Smooth muscle cell (in vitro differentiated cells): ENCODE data around the gene SESTD1. TPM values are rescaled to one million over a fixed set of nuclear protein-coding genes. Genes with fewer than 3 reads are reported as not detected.
"Not testable (repeated sequence)": the region's sequence is repeated elsewhere in the genome, so short reads cannot be mapped to it uniquely, and the experiment has no call there.

Source experiments
- DNase-seq: peaks from one replicate; lab custom pipeline; 2025; ENCODE audit not compliant: unreplicated experiment; lab: John Stamatoyannopoulos, UW
- H2AFZ ChIP-seq: fragments of 200-600 bp; sonication (generic); 2 replicates; pipeline ENCODE4 v1.6.0; 2016; ENCODE audit warnings: antibody characterized with exemption, low read depth, mild to moderate bottlenecking
- H3F3A ChIP-seq: fragments of 200-600 bp; sonication (generic); 2 replicates; pipeline ENCODE4 v1.6.0; 2017; ENCODE audit warnings: antibody characterized with exemption, low read depth
- H3K27ac ChIP-seq: fragments of 200-600 bp; sonication (generic); 2 replicates; pipeline ENCODE4 v1.5.1; 2016; ENCODE audit warnings: low read depth, mild to moderate bottlenecking
- H3K27me3 ChIP-seq: fragments of 200-600 bp; sonication (generic); 2 replicates; pipeline ENCODE4 v1.6.1; 2016; ENCODE audit warnings: low read depth, mild to moderate bottlenecking
- H3K36me3 ChIP-seq: fragments of 200-600 bp; sonication (generic); 2 replicates; pipeline ENCODE4 v1.5.1; 2016; ENCODE audit warnings: low read depth
- H3K4me1 ChIP-seq: fragments of 200-600 bp; sonication (generic); 2 replicates; pipeline ENCODE4 v1.5.1; 2016; ENCODE audit warnings: low read depth
- H3K4me2 ChIP-seq: fragments of 200-600 bp; sonication (generic); 2 replicates; pipeline ENCODE4 v1.6.0; 2016; ENCODE audit warnings: mild to moderate bottlenecking
- H3K4me3 ChIP-seq: fragments of 200-600 bp; sonication (generic); 2 replicates; pipeline ENCODE4 v1.5.1; 2016; ENCODE audit warnings: mild to moderate bottlenecking
- H3K79me2 ChIP-seq: fragments of 200-600 bp; sonication (generic); 2 replicates; pipeline ENCODE4 v1.6.0; 2016; ENCODE audit warnings: low read depth, mild to moderate bottlenecking
- H3K9ac ChIP-seq: fragments of 200-600 bp; sonication (generic); 2 replicates; pipeline ENCODE4 v1.6.0; 2016; ENCODE audit warnings: low read depth
- H3K9me3 ChIP-seq: fragments of 200-600 bp; sonication (generic); replicated peaks from 2 replicates; pipeline ENCODE4 v1.5.1; 2016; ENCODE audit warnings: low read depth
- H4K20me1 ChIP-seq: fragments of 200-600 bp; sonication (generic); 2 replicates; pipeline ENCODE4 v1.6.0; 2016; ENCODE audit warnings: low read depth
- WGBS: methylation state at CpG from one replicate; pipeline ENCODE4 v1.1.7; 2016; ENCODE audit warnings: low lambda C conversion rate; 5-methylcytosine and 5-hydroxymethylcytosine counted together
- polyA plus RNA-seq: library from polyadenylated mRNA; unstranded; fragments of >200 nt; fragmentation: Nextera tagmentation; extraction: Ambion mirVana; gene quantifications from 2 replicates; pipeline ENCODE4 v1.2.1, GENCODE V29; 2016
- total RNA-seq: library from RNA; depleted of rRNA; stranded (reverse); fragments of >200 nt; gene quantifications from 2 replicates; pipeline ENCODE4 v1.2.3, GENCODE V29; 2014
- TF ChIP-seq, protein P1 (sequence below): fragments of 200-600 bp; sonication (generic); IDR thresholded peaks from 2 replicates; pipeline ENCODE4 v1.5.1; 2017; ENCODE audit warnings: borderline replicate concordance, mild to moderate bottlenecking, antibody characterized with exemption; ENCODE audit not compliant: insufficient read depth, poor library complexity, severe bottlenecking

Gene SESTD1
- total and polyA plus RNA-seq, 2 experiments from 2014 or later: 29.1 to 82.3 TPM

DNA sequence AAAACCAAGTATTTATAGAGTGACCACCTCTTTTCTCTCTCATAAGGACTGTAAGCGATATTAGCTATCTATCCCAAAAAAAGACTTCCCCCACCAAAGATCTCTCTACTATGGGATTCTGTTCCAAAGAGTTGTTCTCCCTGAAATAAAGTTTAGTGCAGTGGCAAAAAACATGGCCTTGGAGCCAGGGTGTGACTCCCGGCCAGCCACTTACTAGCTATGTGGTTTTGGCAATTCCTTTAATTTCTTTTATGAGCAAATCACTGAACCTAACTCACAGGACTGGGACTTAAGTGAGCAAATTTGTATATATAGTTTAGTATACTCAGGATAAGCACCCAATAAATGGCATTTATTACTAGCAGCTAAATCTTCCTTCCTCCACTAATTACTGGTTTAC lies 42.6 kb downstream of the SESTD1 start:
- Histone ChIP-seq H3K79me2 (peaks cover 83% of the 10 kb centered on the region), H3K4me1 (no peaks in the 10 kb centered on the region), H3K4me2 (no peak overlapping the region), H3K4me3 (no peak overlapping the region), H3F3A (no peaks in the 10 kb centered on the region), H3K27me3 (no peaks in the 10 kb centered on the region), H3K27ac (no peak overlapping the region), H4K20me1 (peaks cover 88% of the 10 kb centered on the region), H3K9ac (no peak overlapping the region), H3K9me3 (no peaks in the 10 kb centered on the region), H3K36me3 (no peaks in the 10 kb centered on the region), H2AFZ (no peak overlapping the region)
- WGBS: 77% methylated on average over 2 of the region's 2 CpGs
- TF ChIP-seq, protein P1, sequence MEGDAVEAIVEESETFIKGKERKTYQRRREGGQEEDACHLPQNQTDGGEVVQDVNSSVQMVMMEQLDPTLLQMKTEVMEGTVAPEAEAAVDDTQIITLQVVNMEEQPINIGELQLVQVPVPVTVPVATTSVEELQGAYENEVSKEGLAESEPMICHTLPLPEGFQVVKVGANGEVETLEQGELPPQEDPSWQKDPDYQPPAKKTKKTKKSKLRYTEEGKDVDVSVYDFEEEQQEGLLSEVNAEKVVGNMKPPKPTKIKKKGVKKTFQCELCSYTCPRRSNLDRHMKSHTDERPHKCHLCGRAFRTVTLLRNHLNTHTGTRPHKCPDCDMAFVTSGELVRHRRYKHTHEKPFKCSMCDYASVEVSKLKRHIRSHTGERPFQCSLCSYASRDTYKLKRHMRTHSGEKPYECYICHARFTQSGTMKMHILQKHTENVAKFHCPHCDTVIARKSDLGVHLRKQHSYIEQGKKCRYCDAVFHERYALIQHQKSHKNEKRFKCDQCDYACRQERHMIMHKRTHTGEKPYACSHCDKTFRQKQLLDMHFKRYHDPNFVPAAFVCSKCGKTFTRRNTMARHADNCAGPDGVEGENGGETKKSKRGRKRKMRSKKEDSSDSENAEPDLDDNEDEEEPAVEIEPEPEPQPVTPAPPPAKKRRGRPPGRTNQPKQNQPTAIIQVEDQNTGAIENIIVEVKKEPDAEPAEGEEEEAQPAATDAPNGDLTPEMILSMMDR: no peak
- no peak for DNase-seq

DNA sequence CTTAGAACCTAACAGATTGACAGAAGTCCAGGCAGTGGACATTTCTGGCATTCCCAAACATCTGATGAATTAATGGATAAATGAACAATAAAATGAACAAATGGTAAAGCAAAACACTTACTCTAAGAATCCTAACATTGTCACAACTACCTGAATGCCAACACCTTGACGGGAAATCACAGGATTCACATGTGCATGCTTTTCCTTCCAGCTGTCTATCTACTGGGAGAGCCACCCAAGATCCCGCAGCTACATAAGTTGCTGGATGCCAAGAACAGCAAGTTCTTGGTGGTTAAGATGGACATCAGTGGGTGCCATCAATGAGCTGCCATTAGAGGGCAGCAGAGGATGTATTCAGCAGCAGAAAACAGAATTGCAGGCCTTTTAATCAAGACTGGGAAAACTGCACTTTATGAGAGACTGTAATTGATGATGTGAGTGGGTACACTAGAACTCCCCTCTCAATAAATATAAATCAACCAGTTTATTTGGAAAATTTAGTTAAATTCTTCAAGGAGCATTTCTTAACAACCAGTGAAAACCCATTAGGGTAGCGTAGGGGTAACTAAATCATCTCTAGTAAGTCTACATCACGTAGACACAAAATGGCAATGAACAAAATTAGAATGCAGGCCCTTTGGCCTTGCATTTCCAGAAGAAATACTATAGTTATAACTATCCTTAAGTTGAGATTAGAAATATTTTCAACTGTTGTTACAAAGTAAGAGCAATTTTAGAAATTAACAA lies 45.6 kb downstream of the SESTD1 start:
- no peaks in the 10 kb centered on the region for H3F3A ChIP-seq
- TF ChIP-seq, protein P1: peak; percentile 90
- no peak overlapping the region for H3K9ac ChIP-seq
- no peaks in the 10 kb centered on the region for H3K9me3 ChIP-seq
- H2AFZ ChIP-seq: no peak overlapping the region
- peaks cover 79% of the 10 kb centered on the region for H3K79me2 ChIP-seq
- WGBS: 66% methylated on average over 4 of the region's 4 CpGs
- peaks cover 62% of the 10 kb centered on the region for H4K20me1 ChIP-seq
- no peak overlapping the region for H3K4me3 ChIP-seq
- H3K36me3 ChIP-seq: no peaks in the 10 kb centered on the region
- DNase-seq: peak; percentile 1
- H3K27ac ChIP-seq: no peak overlapping the region
- no peaks in the 10 kb centered on the region for H3K4me1 ChIP-seq
- no peak overlapping the region for H3K4me2 ChIP-seq
- H3K27me3 ChIP-seq: no peaks in the 10 kb centered on the region

DNA sequence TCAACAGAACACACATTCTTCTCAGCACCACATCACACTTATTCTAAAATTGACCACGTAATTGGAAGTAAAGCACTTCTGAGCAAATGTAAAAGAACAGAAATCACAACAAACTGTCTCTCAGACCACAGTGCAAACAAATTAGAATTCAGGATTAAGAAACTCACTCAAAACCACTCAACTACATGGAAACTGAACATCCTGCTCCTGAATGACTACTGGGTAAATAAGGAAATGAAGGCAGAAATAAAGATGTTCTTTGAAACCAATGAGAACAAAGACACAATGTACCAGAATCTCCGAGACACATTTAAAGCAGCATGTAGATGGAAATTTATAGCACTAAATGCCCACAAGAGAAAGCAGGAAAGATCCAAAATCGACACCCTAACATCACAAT lies 50.0 kb downstream of the SESTD1 start:
- not testable (repeated sequence) for H3K27ac ChIP-seq, DNase-seq, H3K9ac ChIP-seq, H3K36me3 ChIP-seq, H3F3A ChIP-seq, H2AFZ ChIP-seq, H3K4me3 ChIP-seq, H3K4me1 ChIP-seq, H3K4me2 ChIP-seq, H3K9me3 ChIP-seq, H3K27me3 ChIP-seq
- 100% methylated on average over 3 of the region's 3 CpGs for WGBS
- Histone ChIP-seq H3K79me2 (peaks cover 68% of the 10 kb centered on the region), H4K20me1 (peaks cover 20% of the 10 kb centered on the region)

DNA sequence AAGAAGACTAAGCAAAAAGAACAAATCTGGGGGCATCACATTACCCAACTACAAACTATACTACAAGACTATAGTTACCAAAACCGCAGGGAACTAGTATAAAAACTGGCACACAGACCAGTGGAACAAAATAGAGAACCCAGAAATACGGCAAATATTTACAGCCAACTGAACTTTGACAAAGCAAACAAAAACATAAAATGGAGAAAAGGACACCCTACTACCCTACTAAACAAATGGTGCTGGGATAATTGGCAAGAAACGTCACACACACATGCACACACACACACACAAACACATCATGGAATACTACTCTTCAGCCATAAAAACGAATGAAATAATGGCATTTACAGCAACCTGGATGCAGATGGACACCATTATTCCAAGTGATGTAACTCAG lies 53.3 kb downstream of the SESTD1 start:
- H3K4me3 ChIP-seq: no peak overlapping the region
- H3K36me3 ChIP-seq: no peaks in the 10 kb centered on the region
- no peak overlapping the region for H2AFZ ChIP-seq
- WGBS: 92% methylated on average over 4 of the region's 4 CpGs
- no peaks in the 10 kb centered on the region for H3K27me3 ChIP-seq
- no peak overlapping the region for H3K27ac ChIP-seq
- no peak for DNase-seq
- H4K20me1 ChIP-seq: no peaks in the 10 kb centered on the region
- H3K79me2 ChIP-seq: peaks cover 72% of the 10 kb centered on the region
- no peaks in the 10 kb centered on the region for H3K9me3 ChIP-seq
- no peak overlapping the region for H3K4me2 ChIP-seq
- no peaks in the 10 kb centered on the region for H3F3A ChIP-seq
- H3K9ac ChIP-seq: no peak overlapping the region
- H3K4me1 ChIP-seq: no peaks in the 10 kb centered on the region
- TF ChIP-seq, protein P1: no peak

DNA sequence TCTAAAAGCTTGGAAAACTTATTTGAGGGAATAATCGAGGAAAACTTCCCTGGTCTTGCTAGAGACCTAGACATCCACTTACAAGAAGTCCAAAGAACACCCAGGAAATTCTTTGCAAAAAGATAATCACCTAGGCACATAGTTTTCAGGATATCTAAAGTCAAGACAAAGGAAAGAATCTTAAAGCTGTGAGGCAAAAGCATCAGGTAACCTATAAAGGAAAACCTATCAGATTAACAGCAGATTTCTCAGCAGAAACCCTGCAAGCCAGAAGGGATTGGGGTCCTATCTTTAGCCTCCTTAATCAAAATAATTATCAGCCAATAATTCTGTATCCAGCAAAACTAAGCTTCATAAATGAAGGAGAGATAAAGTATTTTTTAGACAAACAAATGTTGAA lies 56.4 kb downstream of the SESTD1 start:
- DNase-seq, H3K4me2 ChIP-seq, H4K20me1 ChIP-seq, H2AFZ ChIP-seq, H3K36me3 ChIP-seq, H3K4me3 ChIP-seq, H3K27me3 ChIP-seq, H3K27ac ChIP-seq, H3F3A ChIP-seq, H3K9ac ChIP-seq, H3K9me3 ChIP-seq, H3K4me1 ChIP-seq: not testable (repeated sequence)
- WGBS: 95% methylated on average over 1 of the region's 1 CpG
- H3K79me2 ChIP-seq: peaks cover 75% of the 10 kb centered on the region
